ENCODE data around the gene ZNF33A. TPM values are rescaled to one million over a fixed set of nuclear protein-coding genes. Genes with fewer than 3 reads are reported as not detected.

The ZNF33A gene
- total RNA-seq, 1 experiment from 2014 or later, result 19.0 TPM

- no peaks in the 10 kb centered on the region for H3K36me3 Mint-ChIP-seq (ENCODE audit: insufficient read depth, unreplicated experiment)
- H3K27ac Mint-ChIP-seq (ENCODE audit: unreplicated experiment), result no peak overlapping the region
- H3K27me3 Mint-ChIP-seq (ENCODE audit: unreplicated experiment), result no peaks in the 10 kb centered on the region
- intact Hi-C loops (cut with micrococcal nuclease; ENCODE audit: unreplicated experiment), result no loop called here
- CTCF ChIA-PET, result interaction anchor here (0.5 kb wide), 1 partner anchor 15 kb away, joined by 4 read pairs; no protein-coding TSS in a partner anchor
- H3K9me3 Mint-ChIP-seq (ENCODE audit: low read depth, unreplicated experiment), result no peaks in the 10 kb centered on the region
- no peaks in the 10 kb centered on the region for H3K4me1 Mint-ChIP-seq (ENCODE audit: low read depth, unreplicated experiment)
- no peak for TF ChIP-seq CTCF (IDR thresholded peaks at IDR 0.05; ENCODE audit: unreplicated experiment)
- no peak for DNase-seq
- BruUV-seq (replicated peaks), result no TSS peak
- no peak overlapping the region for H3K4me3 Mint-ChIP-seq (ENCODE audit: low read depth, unreplicated experiment)
Measured at GRCh38 chr10:38003026-38003425, 7.4 kb upstream of the ZNF33A start.

- no peaks in the 10 kb centered on the region for H3K36me3 Mint-ChIP-seq (ENCODE audit: insufficient read depth, unreplicated experiment)
- no peaks in the 10 kb centered on the region for H3K4me1 Mint-ChIP-seq (ENCODE audit: low read depth, unreplicated experiment)
- H3K9me3 Mint-ChIP-seq (ENCODE audit: low read depth, unreplicated experiment), result no peaks in the 10 kb centered on the region
- no peak overlapping the region for H3K4me3 Mint-ChIP-seq (ENCODE audit: low read depth, unreplicated experiment)
- no peaks in the 10 kb centered on the region for H3K27me3 Mint-ChIP-seq (ENCODE audit: unreplicated experiment)
- CTCF ChIA-PET, result no interaction called here
- intact Hi-C loops (cut with micrococcal nuclease; ENCODE audit: unreplicated experiment), result no loop called here
- no TSS peak for BruUV-seq (replicated peaks)
- no peak for DNase-seq
- TF ChIP-seq CTCF (IDR thresholded peaks at IDR 0.05; ENCODE audit: unreplicated experiment), result no peak
- H3K27ac Mint-ChIP-seq (ENCODE audit: unreplicated experiment), result no peak overlapping the region
Measured at GRCh38 chr10:38003588-38003987, 6.9 kb upstream of the ZNF33A start.

GRCh38 chr10:38007551-38007950 is 2.9 kb upstream of the ZNF33A start:
- Mint-ChIP-seq H3K4me3 (ENCODE audit: low read depth, unreplicated experiment) (no peak overlapping the region), H3K9me3 (ENCODE audit: low read depth, unreplicated experiment) (no peaks in the 10 kb centered on the region), H3K27me3 (ENCODE audit: unreplicated experiment) (no peaks in the 10 kb centered on the region), H3K4me1 (ENCODE audit: low read depth, unreplicated experiment) (no peaks in the 10 kb centered on the region), H3K36me3 (ENCODE audit: insufficient read depth, unreplicated experiment) (peaks cover 17% of the 10 kb centered on the region), H3K27ac (ENCODE audit: unreplicated experiment) (no peak overlapping the region)
- CTCF ChIA-PET, result interaction anchor here (0.9 kb wide), 1 partner anchor 31 kb away, joined by 5 read pairs; the partner anchor contains the start of gene ZNF25
- no peak for DNase-seq
- intact Hi-C loops (cut with micrococcal nuclease; ENCODE audit: unreplicated experiment), result no loop called here
- no peak for TF ChIP-seq CTCF (IDR thresholded peaks at IDR 0.05; ENCODE audit: unreplicated experiment)
- no TSS peak for BruUV-seq (replicated peaks)

- BruUV-seq (replicated peaks), result no TSS peak
- Mint-ChIP-seq H3K36me3 (ENCODE audit: insufficient read depth, unreplicated experiment) (peaks cover 17% of the 10 kb centered on the region), H3K27ac (ENCODE audit: unreplicated experiment) (no peak overlapping the region), H3K9me3 (ENCODE audit: low read depth, unreplicated experiment) (no peaks in the 10 kb centered on the region), H3K4me1 (ENCODE audit: low read depth, unreplicated experiment) (no peaks in the 10 kb centered on the region), H3K4me3 (ENCODE audit: low read depth, unreplicated experiment) (no peak overlapping the region), H3K27me3 (ENCODE audit: unreplicated experiment) (no peaks in the 10 kb centered on the region)
- intact Hi-C loops (cut with micrococcal nuclease; ENCODE audit: unreplicated experiment), result no loop called here
- no peak for TF ChIP-seq CTCF (IDR thresholded peaks at IDR 0.05; ENCODE audit: unreplicated experiment)
- DNase-seq, result no peak
- CTCF ChIA-PET, result interaction anchor here (0.9 kb wide), 1 partner anchor 31 kb away, joined by 5 read pairs; the partner anchor contains the start of gene ZNF25
Measured at GRCh38 chr10:38007991-38008390, 2.5 kb upstream of the ZNF33A start.
